ENCODE data around the gene DDX27.
"Not testable (repeated sequence)": the region's sequence is repeated elsewhere in the genome, so short reads cannot be mapped to it uniquely, and the experiment has no call there.

DDX27 gene

GRCh38 chr20:49203011-49203410, 16.2 kb upstream of the DDX27 start:
- no peak for DNase-seq (ENCODE audit: low read depth in 1 of 2, low spot score in 1 of 2)

GRCh38 chr20:49203746-49204145, 15.5 kb upstream of the DDX27 start:
- DNase-seq (ENCODE audit: low read depth in 1 of 2, low spot score in 1 of 2), result no peak

GRCh38 chr20:49207076-49207475, 12.1 kb upstream of the DDX27 start:
- no peak for DNase-seq (ENCODE audit: low read depth in 1 of 2, low spot score in 1 of 2)

GRCh38 chr20:49210101-49210756, 9.0 kb upstream of the DDX27 start:
- no peak for DNase-seq (ENCODE audit: low read depth in 1 of 2, low spot score in 1 of 2)

- no peak for DNase-seq (ENCODE audit: low read depth in 1 of 2, low spot score in 1 of 2)
Observed at GRCh38 chr20:49210757-49211110, 8.5 kb upstream of the DDX27 start.

- DNase-seq (ENCODE audit: low read depth in 1 of 2, low spot score in 1 of 2), result no peak
Observed at GRCh38 chr20:49214571-49214970, 4.6 kb upstream of the DDX27 start.

GRCh38 chr20:49215232-49215631, 4.0 kb upstream of the DDX27 start:
- DNase-seq (ENCODE audit: low read depth in 1 of 2, low spot score in 1 of 2), result no peak

GRCh38 chr20:49216991-49217578, 2.1 kb upstream of the DDX27 start:
- DNase-seq (ENCODE audit: low read depth in 1 of 2, low spot score in 1 of 2), result peak; percentile 82 to 91

GRCh38 chr20:49218739-49219090, 501 bp upstream of the DDX27 start:
- not testable (repeated sequence) for DNase-seq (ENCODE audit: low read depth in 1 of 2, low spot score in 1 of 2)

GRCh38 chr20:49219924-49220831, 962 bp downstream of the DDX27 start:
- DNase-seq (ENCODE audit: low read depth in 1 of 2, low spot score in 1 of 2), result no peak

GRCh38 chr20:49225896-49226295, 6.7 kb downstream of the DDX27 start:
- no peak for DNase-seq (ENCODE audit: low read depth in 1 of 2, low spot score in 1 of 2)

- DNase-seq (ENCODE audit: low read depth in 1 of 2, low spot score in 1 of 2), result no peak
Observed at GRCh38 chr20:49228676-49229075, 9.5 kb downstream of the DDX27 start.

GRCh38 chr20:49229381-49229780, 10.2 kb downstream of the DDX27 start:
- no peak for DNase-seq (ENCODE audit: low read depth in 1 of 2, low spot score in 1 of 2)

- no peak for DNase-seq (ENCODE audit: low read depth in 1 of 2, low spot score in 1 of 2)
Observed at GRCh38 chr20:49230021-49230420, 10.8 kb downstream of the DDX27 start.

- no peak for DNase-seq (ENCODE audit: low read depth in 1 of 2, low spot score in 1 of 2)
Observed at GRCh38 chr20:49230561-49231133, 11.4 kb downstream of the DDX27 start.

- no peak for DNase-seq (ENCODE audit: low read depth in 1 of 2, low spot score in 1 of 2)
Observed at GRCh38 chr20:49231471-49231870, 12.3 kb downstream of the DDX27 start.

- no peak for DNase-seq (ENCODE audit: low read depth in 1 of 2, low spot score in 1 of 2)
Observed at GRCh38 chr20:49233226-49233625, 14.0 kb downstream of the DDX27 start.

- no peak for DNase-seq (ENCODE audit: low read depth in 1 of 2, low spot score in 1 of 2)
Observed at GRCh38 chr20:49234831-49235230, 15.6 kb downstream of the DDX27 start.

GRCh38 chr20:49236301-49236700, 17.1 kb downstream of the DDX27 start:
- DNase-seq (ENCODE audit: low read depth in 1 of 2, low spot score in 1 of 2), result no peak

- DNase-seq (ENCODE audit: low read depth in 1 of 2, low spot score in 1 of 2), result no peak
Observed at GRCh38 chr20:49237531-49237930, 18.3 kb downstream of the DDX27 start.

GRCh38 chr20:49245921-49246740, 26.9 kb downstream of the DDX27 start:
- DNase-seq (ENCODE audit: low read depth in 1 of 2, low spot score in 1 of 2), result no peak
